HK-2 (cell line): Measurements from ENCODE around the gene KIAA0232.
"Not testable (repeated sequence)": the region's sequence is repeated elsewhere in the genome, so short reads cannot be mapped to it uniquely, and the experiment has no call there.

Experiments
- DNase-seq: peaks from one replicate; pipeline ENCODE4 v3.0.0-alpha.2; 2018; ENCODE audit not compliant: unreplicated experiment

Gene KIAA0232

GRCh38 chr4:6754481-6755087 is 27.9 kb upstream of the KIAA0232 start:
- DNase-seq = no peak

GRCh38 chr4:6755088-6755753 is 27.3 kb upstream of the KIAA0232 start:
- DNase-seq = no peak

- DNase-seq = not testable (repeated sequence)
Observed at GRCh38 chr4:6756345-6756744, 26.2 kb upstream of the KIAA0232 start.

- DNase-seq = no peak
Observed at GRCh38 chr4:6758728-6759127, 23.8 kb upstream of the KIAA0232 start.

- DNase-seq = no peak
Observed at GRCh38 chr4:6760865-6761264, 21.7 kb upstream of the KIAA0232 start.

DNA sequence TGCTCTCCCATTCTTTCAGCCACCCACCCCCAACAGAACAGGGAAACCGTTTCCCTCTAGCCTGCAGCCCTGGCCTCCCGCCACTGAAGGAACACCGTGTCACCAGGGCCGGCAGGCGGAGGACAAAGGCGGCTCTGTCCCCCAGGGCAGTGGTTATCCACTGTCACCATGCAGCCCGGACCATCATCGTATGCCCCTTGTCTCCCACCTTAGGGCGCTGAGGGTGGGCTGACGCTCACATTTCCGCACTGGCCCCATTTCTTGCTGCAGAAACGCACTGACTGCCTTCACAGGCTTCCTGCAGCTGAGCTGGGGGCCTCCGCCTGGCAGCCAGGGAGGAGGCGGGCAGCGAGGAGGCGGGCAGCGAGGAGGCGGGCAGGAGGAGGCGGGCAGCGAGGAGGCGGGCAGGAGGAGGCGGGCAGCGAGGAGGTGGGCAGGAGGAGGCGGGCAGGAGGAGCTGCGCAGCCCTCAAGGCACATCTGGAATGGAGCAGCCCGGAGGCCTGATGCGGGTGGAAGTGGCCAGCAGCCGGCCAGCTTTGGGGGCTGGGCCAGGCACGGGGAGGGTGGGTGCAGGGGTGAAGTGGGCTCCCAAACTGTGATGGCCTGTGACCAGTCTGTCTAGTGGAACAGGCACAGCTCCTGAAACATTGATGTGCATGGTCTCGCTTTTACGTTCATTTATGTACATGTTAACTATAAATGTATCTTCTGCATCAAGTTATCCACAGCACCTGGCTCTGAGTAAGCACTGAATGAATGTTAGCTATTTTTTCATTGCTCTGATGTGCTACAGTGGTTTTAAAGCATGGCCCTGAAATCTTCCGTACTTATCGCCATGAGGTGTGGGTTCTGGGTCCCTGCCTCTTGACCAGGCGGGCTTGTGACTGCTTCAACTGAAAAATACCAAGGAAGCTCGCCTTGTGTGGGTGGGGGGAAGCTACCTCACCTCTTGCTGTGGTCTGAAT is 20.6 kb upstream of the KIAA0232 start:
- DNase-seq = no peak

DNA sequence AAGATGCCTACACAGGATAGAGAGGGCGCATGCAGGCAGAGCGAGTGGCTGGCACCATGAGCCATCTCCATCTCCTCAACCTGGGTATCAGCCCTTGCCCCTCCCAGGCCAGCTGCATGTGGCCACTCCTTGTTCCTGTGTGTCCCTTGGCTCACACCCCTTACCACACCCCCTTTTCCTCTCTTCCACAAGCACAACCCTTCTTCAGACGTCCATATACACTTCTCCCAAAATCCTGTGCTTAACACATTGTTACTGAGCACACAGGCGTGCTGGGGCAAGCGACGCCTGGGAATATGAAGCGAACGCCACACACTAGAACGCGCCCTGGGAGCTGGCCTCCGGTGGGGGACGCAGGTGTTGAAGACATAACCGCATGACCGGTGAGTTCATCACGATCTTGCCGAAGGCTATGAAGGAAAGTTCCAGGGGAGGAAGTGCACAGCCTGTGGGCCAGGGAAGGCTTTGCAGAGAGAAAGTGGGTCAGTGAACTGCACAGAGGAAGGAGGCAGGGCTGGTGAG is 19.1 kb upstream of the KIAA0232 start:
- DNase-seq = no peak

GRCh38 chr4:6764976-6765620 is 17.4 kb upstream of the KIAA0232 start:
- no peak for DNase-seq

DNA sequence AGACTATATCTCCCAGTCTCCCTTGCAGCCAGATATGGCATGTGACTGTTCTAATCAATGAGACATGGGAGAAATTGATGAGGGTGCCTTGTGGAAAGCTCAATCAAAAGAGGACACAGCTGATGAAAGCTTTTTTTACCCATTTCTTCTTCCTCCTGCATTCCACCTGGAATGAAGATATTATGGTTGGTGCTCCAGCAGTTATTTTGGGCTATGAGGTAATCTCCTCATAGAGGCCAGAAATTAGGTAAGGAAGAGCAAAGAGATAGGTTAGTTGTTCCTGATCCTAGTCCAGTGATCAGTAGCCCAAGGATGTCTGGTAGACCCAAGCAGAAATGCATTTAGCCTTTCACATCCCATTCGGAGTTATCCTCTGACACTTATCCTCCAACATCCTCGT is 16.8 kb upstream of the KIAA0232 start:
- no peak for DNase-seq

DNA sequence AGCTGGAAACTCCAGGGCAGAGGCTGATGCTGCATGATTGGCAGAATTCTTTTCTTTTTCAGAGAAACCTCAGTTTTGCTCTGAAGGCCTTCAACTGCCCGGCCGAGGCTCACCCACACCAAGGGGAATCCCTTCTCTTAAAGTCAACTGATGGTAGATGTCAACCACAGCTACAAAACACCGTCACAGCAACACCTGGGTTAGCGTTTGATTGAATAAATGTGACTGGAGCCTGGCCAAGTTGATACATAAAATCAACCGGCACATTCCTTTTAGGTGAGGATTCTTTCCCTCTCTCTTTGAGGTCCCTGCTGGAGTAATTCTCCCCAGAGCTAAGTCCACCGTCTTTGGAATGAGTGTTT is 15.2 kb upstream of the KIAA0232 start:
- no peak for DNase-seq

DNA sequence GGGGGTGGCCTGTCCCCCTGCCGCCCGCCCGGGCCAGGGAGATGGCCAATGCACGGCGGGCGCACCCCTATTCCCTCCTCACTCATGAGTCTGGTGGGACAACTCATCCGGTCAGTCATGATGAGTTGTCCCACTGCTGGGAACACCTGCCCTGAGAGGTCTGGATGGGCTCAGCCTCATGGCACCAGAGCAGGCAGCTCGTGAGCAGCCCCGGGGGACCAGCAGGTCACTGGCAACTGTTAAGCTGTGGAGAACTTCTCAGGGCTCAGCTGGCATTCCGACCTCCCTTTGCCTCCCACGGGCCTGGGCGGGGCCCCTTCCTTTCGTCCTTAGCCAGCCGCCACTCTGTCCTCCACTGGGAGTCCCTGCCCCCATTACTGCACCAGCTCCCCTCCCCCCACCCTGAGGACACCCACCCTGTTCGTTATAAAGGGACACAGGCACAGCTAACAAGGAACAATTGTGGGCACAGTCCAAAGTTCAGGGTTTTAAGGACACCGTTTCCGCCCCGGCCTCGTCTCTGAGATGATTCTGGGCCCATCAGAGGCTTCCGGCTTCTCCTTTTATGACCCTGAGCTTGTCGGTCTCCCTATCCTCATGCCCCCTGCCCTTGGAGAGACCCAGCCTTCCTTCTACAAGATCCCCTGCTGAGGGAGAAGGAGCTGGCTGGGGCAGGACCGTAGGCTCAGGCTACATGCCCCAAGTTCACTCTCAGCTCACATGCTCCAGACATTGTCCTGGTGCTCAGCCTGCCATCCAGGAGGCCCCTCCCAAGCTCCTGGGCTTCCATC is 14.6 kb upstream of the KIAA0232 start:
- no peak for DNase-seq

DNA sequence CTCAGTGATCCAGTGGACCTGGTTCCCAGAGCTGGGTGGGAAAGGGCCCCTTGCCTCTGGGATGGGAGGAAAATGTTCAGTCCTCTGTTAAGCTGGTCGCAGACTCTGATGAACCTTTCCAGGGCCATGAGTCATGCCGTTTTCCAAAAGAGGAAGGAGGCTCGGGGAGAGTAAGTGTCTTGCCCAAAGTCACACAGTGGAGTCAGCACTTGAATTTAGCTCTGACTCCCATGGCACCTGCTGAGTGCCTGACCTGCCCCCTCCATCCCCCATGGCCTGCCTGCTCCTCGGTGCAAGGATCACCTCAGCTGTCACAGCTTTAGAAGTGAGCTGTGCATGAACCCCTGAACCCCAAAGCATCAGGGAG is 14.0 kb upstream of the KIAA0232 start:
- DNase-seq = no peak

GRCh38 chr4:6769233-6769988 is 13.1 kb upstream of the KIAA0232 start:
- DNase-seq = no peak

GRCh38 chr4:6769989-6770420 is 12.5 kb upstream of the KIAA0232 start:
- DNase-seq = no peak

GRCh38 chr4:6770581-6771228 is 11.8 kb upstream of the KIAA0232 start:
- DNase-seq = no peak

DNA sequence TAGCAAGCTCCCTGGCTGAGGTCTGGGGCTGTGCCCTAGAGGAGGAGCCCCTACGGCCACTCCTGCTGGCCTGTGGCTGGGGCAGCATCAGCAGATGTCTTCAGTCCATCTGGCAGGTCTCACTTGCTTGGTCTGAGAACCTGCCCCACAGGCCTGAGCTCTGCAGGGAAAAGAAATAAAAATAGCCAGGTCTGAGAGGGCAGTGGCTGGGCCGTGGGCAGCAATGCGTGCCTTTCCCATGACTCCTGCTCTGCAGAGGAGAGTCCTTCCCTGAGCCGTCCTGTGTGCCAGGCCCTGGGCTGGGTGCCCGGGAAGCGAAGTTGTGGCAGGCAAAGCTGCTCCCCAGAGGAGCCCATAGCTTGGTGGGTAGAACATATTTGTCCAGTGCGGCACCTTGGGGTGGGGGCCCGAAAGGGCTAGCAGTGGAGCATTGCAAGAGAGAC is 11.3 kb upstream of the KIAA0232 start:
- no peak for DNase-seq

DNA sequence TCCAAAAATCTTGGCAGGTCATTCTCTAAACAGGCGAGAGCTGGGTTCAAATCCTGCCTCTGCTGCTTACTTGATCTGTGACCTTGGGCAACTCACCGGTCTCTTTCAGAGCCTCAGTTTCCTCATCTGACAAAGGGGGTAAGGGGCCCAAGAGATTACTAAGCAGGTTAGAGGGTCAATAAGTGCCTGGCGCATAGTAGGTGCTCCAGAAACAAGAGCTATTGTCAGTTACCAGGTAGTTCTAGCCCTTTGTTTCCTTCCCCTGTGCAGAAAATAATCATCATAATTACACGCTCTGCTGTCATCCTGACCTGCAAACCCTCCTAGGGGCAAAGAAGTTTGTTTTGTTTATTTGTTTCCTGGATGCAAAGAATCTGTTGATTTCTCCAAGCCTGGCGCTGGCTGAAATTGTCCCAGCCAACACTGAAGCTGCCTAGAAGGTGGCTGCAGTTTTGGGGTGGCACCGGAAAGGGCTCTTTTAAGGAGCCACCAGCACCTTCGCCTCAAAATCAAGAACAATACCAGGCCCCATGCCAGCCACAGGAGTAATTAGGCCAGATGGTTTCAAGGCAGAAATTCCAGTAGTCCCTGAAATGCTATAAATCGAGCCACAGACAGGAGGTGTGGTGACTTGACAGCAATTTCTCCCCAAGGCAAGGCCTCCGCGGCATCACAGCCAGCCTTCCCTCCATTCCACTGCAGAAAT is 10.2 kb upstream of the KIAA0232 start:
- no peak for DNase-seq

GRCh38 chr4:6773106-6773505 is 9.4 kb upstream of the KIAA0232 start:
- no peak for DNase-seq
